OCI-LY3 (cell line): ENCODE results near the gene NDUFB2.
"Not testable (repeated sequence)": the region's sequence is repeated elsewhere in the genome, so short reads cannot be mapped to it uniquely, and the experiment has no call there.

ENCODE experiments used
- H2AFZ ChIP-seq: fragments of 200-600, 300-600 bp; shearing (Covaris generic); 2 replicates; pipeline ENCODE4 v1.6.0; 2014; ENCODE audit warnings: antibody characterized with exemption, low read depth, low read length
- H3K27ac ChIP-seq: fragments of 200-600, 300-600 bp; sonication (generic); 2 replicates; pipeline ENCODE4 v1.5.1; 2014; ENCODE audit warnings: mild to moderate bottlenecking, low read length, moderate library complexity, mixed read lengths
- H3K27me3 ChIP-seq: fragments of 200-600, 300-600 bp; sonication (generic); 2 replicates; pipeline ENCODE4 v1.6.1; 2014; ENCODE audit warnings: low read depth, low read length, mixed read lengths
- H3K36me3 ChIP-seq: fragments of 200-600, 300-600 bp; sonication (generic); replicated peaks from 2 replicates; pipeline ENCODE3; 2014; ENCODE audit warnings: low read depth, low read length, mixed read lengths
- H3K4me1 ChIP-seq: fragments of 300-600, 200-600 bp; sonication (generic); 2 replicates; pipeline ENCODE4 v1.6.1; 2014; ENCODE audit warnings: low read length, mixed read lengths
- H3K4me2 ChIP-seq: fragments of 200-600, 300-600 bp; sonication (generic); 2 replicates; pipeline ENCODE4 v1.6.1; 2014; ENCODE audit warnings: low read length, mixed read lengths
- H3K4me3 ChIP-seq: fragments of 300-600, 200-600 bp; sonication (generic); 2 replicates; pipeline ENCODE4 v1.5.1; 2014; ENCODE audit warnings: antibody characterized with exemption, mild to moderate bottlenecking, low read length, moderate library complexity
- H3K79me2 ChIP-seq: fragments of 300-600, 200-600 bp; shearing (Covaris generic); 2 replicates; pipeline ENCODE4 v1.6.1; 2014; ENCODE audit warnings: mild to moderate bottlenecking, low read length, mixed read lengths
- H3K9ac ChIP-seq: fragments of 300-600, 200-600 bp; shearing (Covaris generic); 2 replicates; pipeline ENCODE4 v1.6.0; 2014; ENCODE audit warnings: mild to moderate bottlenecking, low read length, moderate library complexity
- H3K9me3 ChIP-seq: fragments of 200-600, 300-600 bp; shearing (Covaris generic); 2 replicates; pipeline ENCODE4 v1.6.1; 2014; ENCODE audit warnings: low read length, mixed read lengths; ENCODE audit not compliant: insufficient read depth
- H4K20me1 ChIP-seq: fragments of 200-600, 300-600 bp; sonication (generic); 2 replicates; pipeline ENCODE4 v1.6.1; 2016; ENCODE audit warnings: low read length, mixed read lengths; ENCODE audit not compliant: insufficient read depth
- EZH2phosphoT487 ChIP-seq: fragments of 200-600 bp; shearing (Covaris generic); IDR thresholded peaks from 2 replicates; pipeline ENCODE4 v1.6.1; 2018; ENCODE audit warnings: antibody characterized with exemption, mixed run types, low read depth
- TF ChIP-seq, protein P1 (sequence below): fragments of 200-600, 300-600 bp; sonication (generic); IDR thresholded peaks from 2 replicates; pipeline ENCODE4 v1.5.1; 2014; ENCODE audit warnings: antibody characterized with exemption, low read length, low read depth

NDUFB2 gene

DNA sequence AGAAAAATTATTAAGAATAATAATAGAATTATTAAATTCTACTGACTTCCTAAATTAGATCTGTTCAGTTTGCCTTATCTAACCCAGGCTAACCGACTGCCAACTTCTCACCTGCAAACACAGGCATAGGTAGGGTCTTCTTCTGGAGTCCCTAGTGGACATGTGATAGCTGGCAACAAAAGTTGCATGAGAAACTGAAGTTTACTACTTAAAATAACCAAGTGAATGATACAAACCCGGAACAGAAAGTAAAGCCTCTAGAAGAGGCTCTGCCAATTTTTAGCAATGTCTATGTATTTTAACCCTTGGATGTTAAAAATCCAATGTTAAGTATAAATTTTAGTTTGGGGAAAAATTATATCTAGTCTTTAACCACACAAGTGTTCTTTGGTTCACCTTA, 37.6 kb downstream of the NDUFB2 start:
- no peak overlapping the region for H2AFZ ChIP-seq
- H3K4me2 ChIP-seq, result no peak overlapping the region
- TF ChIP-seq EZH2phosphoT487, result no peak
- TF ChIP-seq, protein P1, sequence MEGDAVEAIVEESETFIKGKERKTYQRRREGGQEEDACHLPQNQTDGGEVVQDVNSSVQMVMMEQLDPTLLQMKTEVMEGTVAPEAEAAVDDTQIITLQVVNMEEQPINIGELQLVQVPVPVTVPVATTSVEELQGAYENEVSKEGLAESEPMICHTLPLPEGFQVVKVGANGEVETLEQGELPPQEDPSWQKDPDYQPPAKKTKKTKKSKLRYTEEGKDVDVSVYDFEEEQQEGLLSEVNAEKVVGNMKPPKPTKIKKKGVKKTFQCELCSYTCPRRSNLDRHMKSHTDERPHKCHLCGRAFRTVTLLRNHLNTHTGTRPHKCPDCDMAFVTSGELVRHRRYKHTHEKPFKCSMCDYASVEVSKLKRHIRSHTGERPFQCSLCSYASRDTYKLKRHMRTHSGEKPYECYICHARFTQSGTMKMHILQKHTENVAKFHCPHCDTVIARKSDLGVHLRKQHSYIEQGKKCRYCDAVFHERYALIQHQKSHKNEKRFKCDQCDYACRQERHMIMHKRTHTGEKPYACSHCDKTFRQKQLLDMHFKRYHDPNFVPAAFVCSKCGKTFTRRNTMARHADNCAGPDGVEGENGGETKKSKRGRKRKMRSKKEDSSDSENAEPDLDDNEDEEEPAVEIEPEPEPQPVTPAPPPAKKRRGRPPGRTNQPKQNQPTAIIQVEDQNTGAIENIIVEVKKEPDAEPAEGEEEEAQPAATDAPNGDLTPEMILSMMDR, result no peak
- no peaks in the 10 kb centered on the region for H4K20me1 ChIP-seq
- no peaks in the 10 kb centered on the region for H3K4me1 ChIP-seq
- H3K9me3 ChIP-seq, result no peaks in the 10 kb centered on the region
- peaks cover 3% of the 10 kb centered on the region for H3K36me3 ChIP-seq
- H3K27me3 ChIP-seq, result no peaks in the 10 kb centered on the region
- H3K79me2 ChIP-seq, result no peaks in the 10 kb centered on the region
- no peak overlapping the region for H3K27ac ChIP-seq
- H3K4me3 ChIP-seq, result no peak overlapping the region
- no peak overlapping the region for H3K9ac ChIP-seq

DNA sequence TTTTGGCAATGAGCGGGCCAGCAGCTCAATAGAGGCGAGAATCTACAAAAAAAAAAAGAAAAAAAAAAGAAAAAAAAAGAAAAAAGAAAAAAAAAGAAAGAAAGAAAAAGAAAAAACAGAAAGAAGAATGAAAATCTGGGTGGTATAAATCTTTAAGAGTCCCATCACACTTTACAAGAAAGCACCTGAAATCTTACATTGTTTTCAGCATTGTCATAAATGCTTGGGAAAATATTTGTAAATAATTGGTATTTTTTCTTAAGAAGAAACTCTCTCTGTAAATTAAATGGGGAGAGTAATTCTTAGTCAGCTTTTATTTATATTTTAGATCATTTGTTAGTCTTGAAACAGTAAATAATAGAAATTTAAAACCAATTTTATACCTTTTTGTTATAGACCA, 38.2 kb downstream of the NDUFB2 start:
- Histone ChIP-seq H2AFZ (no peak overlapping the region), H3K4me2 (no peak overlapping the region), H3K27me3 (no peaks in the 10 kb centered on the region), H3K9ac (no peak overlapping the region), H3K9me3 (no peaks in the 10 kb centered on the region), H4K20me1 (no peaks in the 10 kb centered on the region), H3K4me3 (no peak overlapping the region), H3K36me3 (peaks cover 4% of the 10 kb centered on the region), H3K4me1 (no peaks in the 10 kb centered on the region), H3K27ac (no peak overlapping the region), H3K79me2 (no peaks in the 10 kb centered on the region)
- no peak for TF ChIP-seq EZH2phosphoT487
- TF ChIP-seq, protein P1, result no peak

DNA sequence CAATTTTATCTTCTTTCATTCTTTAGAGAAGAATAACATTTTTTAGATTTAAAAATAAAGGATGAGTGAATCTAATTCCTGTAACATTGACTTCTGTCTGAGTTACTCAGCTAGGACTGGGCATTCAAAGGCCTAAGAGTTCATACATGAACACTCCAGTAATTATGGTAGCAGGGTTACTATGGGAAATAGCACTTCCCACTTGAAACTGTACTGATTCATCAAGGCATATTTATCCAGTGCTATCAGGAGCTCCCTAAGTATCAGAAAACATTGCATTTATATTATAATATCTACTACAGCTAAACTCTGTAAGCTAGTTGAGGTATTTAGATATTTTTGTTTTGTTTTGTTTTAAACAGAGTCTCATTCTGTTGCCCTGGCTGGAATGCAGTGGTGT, 41.8 kb downstream of the NDUFB2 start:
- Histone ChIP-seq H3K36me3 (peaks cover 4% of the 10 kb centered on the region), H2AFZ (no peak overlapping the region), H3K4me3 (no peak overlapping the region), H4K20me1 (no peaks in the 10 kb centered on the region), H3K4me1 (no peaks in the 10 kb centered on the region), H3K9me3 (no peaks in the 10 kb centered on the region), H3K4me2 (no peak overlapping the region), H3K27me3 (no peaks in the 10 kb centered on the region), H3K79me2 (no peaks in the 10 kb centered on the region), H3K27ac (no peak overlapping the region), H3K9ac (no peak overlapping the region)
- TF ChIP-seq EZH2phosphoT487, result no peak
- TF ChIP-seq, protein P1, result no peak

DNA sequence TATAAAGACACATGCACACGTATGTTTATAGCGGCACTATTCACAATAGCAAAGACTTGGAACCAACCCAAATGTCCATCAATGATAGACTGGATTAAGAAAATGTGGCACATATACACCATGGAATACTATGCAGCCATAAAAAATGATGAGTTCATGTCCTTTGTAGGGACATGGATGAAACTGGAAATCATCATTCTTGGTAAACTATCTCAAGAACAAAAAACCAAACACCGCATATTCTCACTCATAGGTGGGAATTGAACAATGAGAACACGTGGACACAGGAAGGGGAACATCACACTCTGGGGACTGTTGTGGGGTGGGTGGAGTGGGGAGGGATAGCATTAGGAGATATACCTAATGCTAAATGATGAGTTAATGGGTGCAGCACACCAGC, 46.7 kb downstream of the NDUFB2 start:
- not testable (repeated sequence) for H3K4me3 ChIP-seq, H3K27me3 ChIP-seq, H3K79me2 ChIP-seq, H3K9ac ChIP-seq, H2AFZ ChIP-seq, H4K20me1 ChIP-seq, H3K4me2 ChIP-seq, H3K27ac ChIP-seq, H3K9me3 ChIP-seq
- H3K36me3 ChIP-seq, result peaks cover 15% of the 10 kb centered on the region
- H3K4me1 ChIP-seq, result peaks cover 11% of the 10 kb centered on the region

DNA sequence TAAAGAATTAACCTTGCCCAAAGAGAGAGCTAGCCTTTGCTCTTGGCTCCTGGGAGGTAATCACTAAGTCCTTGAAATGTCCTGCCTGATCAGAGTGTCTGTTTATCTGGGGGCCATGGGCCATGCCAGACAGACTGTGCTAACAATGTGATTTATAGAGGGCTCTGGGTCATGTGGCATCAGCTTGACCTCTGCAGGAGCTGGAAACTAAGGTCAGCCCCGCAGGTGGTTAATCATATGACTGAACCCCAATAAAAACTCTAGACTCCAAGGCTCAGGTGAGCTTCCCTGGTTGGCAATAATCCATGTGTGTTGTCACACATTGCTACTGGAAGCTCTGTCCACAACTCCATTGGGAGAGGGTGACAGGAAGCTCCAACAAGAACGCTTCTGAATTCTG, 47.5 kb downstream of the NDUFB2 start:
- peaks cover 6% of the 10 kb centered on the region; the same call in 1 of the 2 replicates for H4K20me1 ChIP-seq
- no peak overlapping the region for H2AFZ ChIP-seq
- H3K4me1 ChIP-seq, result peaks cover 11% of the 10 kb centered on the region
- H3K79me2 ChIP-seq, result no peaks in the 10 kb centered on the region
- H3K27ac ChIP-seq, result no peak overlapping the region
- no peak overlapping the region for H3K9ac ChIP-seq
- no peak overlapping the region for H3K4me3 ChIP-seq
- no peaks in the 10 kb centered on the region for H3K27me3 ChIP-seq
- H3K36me3 ChIP-seq, result peaks cover 14% of the 10 kb centered on the region
- TF ChIP-seq, protein P1, result no peak
- no peak for TF ChIP-seq EZH2phosphoT487
- H3K4me2 ChIP-seq, result no peak overlapping the region
- H3K9me3 ChIP-seq, result no peaks in the 10 kb centered on the region
